Urinary bladder (tissue), 4 donors: Measurements from ENCODE around the gene INTS1. TPM values are rescaled to one million over a fixed set of nuclear protein-coding genes. Genes with fewer than 3 reads are reported as not detected.

Experiments used
- DNase-seq: peaks from one replicate; pipeline ENCODE4 v3.0.0-alpha.2; 2015; ENCODE audit errors: extremely low spot score
- H3K27ac ChIP-seq: one replicate; pipeline ENCODE4 v1.5.1; 2013; ENCODE audit warnings: low read depth, mild to moderate bottlenecking, moderate library complexity
- H3K36me3 ChIP-seq: one replicate; pipeline ENCODE4 v1.6.1; 2013; ENCODE audit warnings: mild to moderate bottlenecking, moderate library complexity; ENCODE audit not compliant: insufficient read depth
- H3K4me1 ChIP-seq: one replicate; pipeline ENCODE4 v1.6.1; 2013; ENCODE audit warnings: mild to moderate bottlenecking, moderate library complexity; ENCODE audit not compliant: insufficient read depth
- H3K4me3 ChIP-seq: one replicate; pipeline ENCODE4 v1.5.1; 2013; ENCODE audit warnings: low read depth, low read length
- WGBS: extraction: QIAGEN DNeasy Blood & Tissue Kit; methylation state at CpG from one replicate; pipeline ENCODE4 v1.1.7; 2013; 5-methylcytosine and 5-hydroxymethylcytosine counted together
- polyA plus RNA-seq: library from polyadenylated mRNA; stranded (reverse); fragments of 200-250 nt; gene quantifications from one replicate; pipeline ENCODE4 v1.2.3, GENCODE V29; 2013
- total RNA-seq: library from RNA; depleted of rRNA; stranded (reverse); fragments of >200 nt; gene quantifications from one replicate; pipeline ENCODE4 v1.2.3, GENCODE V29; 2014
- donor health status: healthy with polysubstance abuse.
- donor health status: healthy.

INTS1 gene
- total and polyA plus RNA-seq, 2 donors: 13.7 to 55.6 TPM

GRCh38 chr7:1489336-1489735 is 14.9 kb downstream of the INTS1 start:
- no peak overlapping the region for H3K4me3 ChIP-seq
- H3K4me1 ChIP-seq: no peaks in the 10 kb centered on the region
- no peak for DNase-seq
- peaks cover 6% of the 10 kb centered on the region for H3K36me3 ChIP-seq
- no peak overlapping the region for H3K27ac ChIP-seq
- WGBS: 96% methylated on average over 18 of the region's 18 CpGs

GRCh38 chr7:1488016-1488415 is 16.2 kb downstream of the INTS1 start:
- H3K27ac ChIP-seq: no peak overlapping the region
- DNase-seq: no peak
- 91% methylated on average over 20 of the region's 20 CpGs for WGBS
- no peaks in the 10 kb centered on the region for H3K4me1 ChIP-seq
- no peak overlapping the region for H3K4me3 ChIP-seq
- peaks cover 6% of the 10 kb centered on the region for H3K36me3 ChIP-seq

GRCh38 chr7:1487466-1487865 is 16.7 kb downstream of the INTS1 start:
- Histone ChIP-seq H3K36me3 (peaks cover 6% of the 10 kb centered on the region), H3K4me3 (no peak overlapping the region)
- WGBS: 95% methylated on average over 25 of the region's 25 CpGs

GRCh38 chr7:1486571-1486970 is 17.6 kb downstream of the INTS1 start:
- 94% methylated on average over 23 of the region's 23 CpGs for WGBS
- no peak for DNase-seq
- no peaks in the 10 kb centered on the region for H3K4me1 ChIP-seq
- no peak overlapping the region for H3K4me3 ChIP-seq
- peaks cover 8% of the 10 kb centered on the region for H3K36me3 ChIP-seq
- H3K27ac ChIP-seq: no peak overlapping the region

More at GRCh38 chr7:1487466-1487865, 16.7 kb downstream of the INTS1 start:
- H3K4me1 ChIP-seq: no peaks in the 10 kb centered on the region
- no peak for DNase-seq
- H3K27ac ChIP-seq: no peak overlapping the region

GRCh38 chr7:1485156-1485555 is 19.0 kb downstream of the INTS1 start:
- H3K4me3 ChIP-seq: no peak overlapping the region
- no peaks in the 10 kb centered on the region for H3K4me1 ChIP-seq
- no peak for DNase-seq
- WGBS: 98% methylated on average over 19 of the region's 19 CpGs
- no peak overlapping the region for H3K27ac ChIP-seq
- H3K36me3 ChIP-seq: peaks cover 8% of the 10 kb centered on the region

- peaks cover 8% of the 10 kb centered on the region for H3K36me3 ChIP-seq
- no peak overlapping the region for H3K4me3 ChIP-seq
- no peak overlapping the region for H3K27ac ChIP-seq
- DNase-seq: no peak
- no peaks in the 10 kb centered on the region for H3K4me1 ChIP-seq
- 89% methylated on average over 12 of the region's 12 CpGs for WGBS
Observed at GRCh38 chr7:1484569-1484968, 19.6 kb downstream of the INTS1 start.

GRCh38 chr7:1483536-1484505 is 20.4 kb downstream of the INTS1 start:
- no peaks in the 10 kb centered on the region for H3K4me1 ChIP-seq
- H3K36me3 ChIP-seq: peaks cover 8% of the 10 kb centered on the region
- H3K4me3 ChIP-seq: no peak overlapping the region
- WGBS: 92% methylated on average over 65 of the region's 65 CpGs
- DNase-seq: no peak
- H3K27ac ChIP-seq: no peak overlapping the region

GRCh38 chr7:1483079-1483478 is 21.1 kb downstream of the INTS1 start:
- WGBS: 90% methylated on average over 22 of the region's 22 CpGs
- DNase-seq: no peak
- no peak overlapping the region for H3K4me3 ChIP-seq
- H3K4me1 ChIP-seq: no peaks in the 10 kb centered on the region
- H3K36me3 ChIP-seq: peaks cover 8% of the 10 kb centered on the region
- H3K27ac ChIP-seq: no peak overlapping the region

GRCh38 chr7:1481300-1481699 is 22.9 kb downstream of the INTS1 start:
- Histone ChIP-seq H3K36me3 (peaks cover 6% of the 10 kb centered on the region), H3K4me1 (no peaks in the 10 kb centered on the region), H3K4me3 (no peak overlapping the region), H3K27ac (no peak overlapping the region)
- WGBS: 91% methylated on average over 20 of the region's 20 CpGs
- no peak for DNase-seq

GRCh38 chr7:1480670-1481069 is 23.5 kb downstream of the INTS1 start:
- WGBS: 84% methylated on average over 12 of the region's 12 CpGs

GRCh38 chr7:1479287-1479686 is 24.9 kb downstream of the INTS1 start:
- Histone ChIP-seq H3K4me1 (no peaks in the 10 kb centered on the region), H3K4me3 (no peak overlapping the region), H3K27ac (no peak overlapping the region), H3K36me3 (peaks cover 6% of the 10 kb centered on the region)
- DNase-seq: no peak
- WGBS: 90% methylated on average over 24 of the region's 24 CpGs

More at GRCh38 chr7:1480670-1481069, 23.5 kb downstream of the INTS1 start:
- Histone ChIP-seq H3K4me3 (no peak overlapping the region), H3K36me3 (peaks cover 6% of the 10 kb centered on the region), H3K27ac (no peak overlapping the region), H3K4me1 (no peaks in the 10 kb centered on the region)
- DNase-seq: no peak

- peaks cover 6% of the 10 kb centered on the region for H3K36me3 ChIP-seq
- no peak overlapping the region for H3K4me3 ChIP-seq
- DNase-seq: no peak
- no peaks in the 10 kb centered on the region for H3K4me1 ChIP-seq
- H3K27ac ChIP-seq: no peak overlapping the region
- WGBS: 90% methylated on average over 19 of the region's 19 CpGs
Observed at GRCh38 chr7:1478480-1478879, 25.7 kb downstream of the INTS1 start.

- DNase-seq: no peak
- H3K27ac ChIP-seq: no peak overlapping the region
- H3K36me3 ChIP-seq: peaks cover 5% of the 10 kb centered on the region
- no peak overlapping the region for H3K4me3 ChIP-seq
- WGBS: 91% methylated on average over 15 of the region's 15 CpGs
- no peaks in the 10 kb centered on the region for H3K4me1 ChIP-seq
Observed at GRCh38 chr7:1476859-1477258, 27.3 kb downstream of the INTS1 start.

- no peak for DNase-seq
- Histone ChIP-seq H3K27ac (no peak overlapping the region), H3K4me1 (no peaks in the 10 kb centered on the region), H3K36me3 (peaks cover 5% of the 10 kb centered on the region), H3K4me3 (no peak overlapping the region)
- WGBS: 94% methylated on average over 22 of the region's 22 CpGs
Observed at GRCh38 chr7:1475991-1476390, 28.2 kb downstream of the INTS1 start.
